WTC11 (cell line): ENCODE measurements around the gene QARS1. TPM values are rescaled to one million over a fixed set of nuclear protein-coding genes. Genes with fewer than 3 reads are reported as not detected.

ENCODE experiments used
- ATAC-seq: fragments of 200-7000 bp; cut with Tn5 transposase; 2 replicates; pipeline ENCODE4 v1.10.0; 2021; ENCODE audit warnings: mild to moderate bottlenecking, moderate library complexity
- CTCF ChIA-PET: fragments of 300-600 bp; sonication (Branson Sonifier 250); formaldehyde crosslinking; loops from one replicate; lab custom pipeline; 2021; ENCODE audit warnings: antibody characterized with exemption; lab: Charles Lee
- POLR2A ChIA-PET: fragments of 350-600 bp; sonication (Branson Sonifier 250); formaldehyde crosslinking; loops from one replicate; lab custom pipeline; 2021; ENCODE audit warnings: antibody characterized with exemption; lab: Charles Lee
- DNase-seq: peaks from one replicate; pipeline ENCODE4 v3.0.0; 2021; ENCODE audit warnings: low spot score
- H3K27ac Mint-ChIP-seq: 2 replicates; pipeline ENCODE4 v1.8.0; 2021; ENCODE audit warnings: mixed read lengths
- H3K27me3 Mint-ChIP-seq: 2 replicates; pipeline ENCODE4 v1.8.0; 2021; ENCODE audit warnings: low read depth, mild to moderate bottlenecking, moderate library complexity, mixed read lengths
- H3K36me3 Mint-ChIP-seq: 2 replicates; pipeline ENCODE4 v1.8.0; 2021; ENCODE audit warnings: mixed read lengths
- H3K4me1 Mint-ChIP-seq: 2 replicates; pipeline ENCODE4 v1.8.0; 2022; ENCODE audit warnings: mixed read lengths
- H3K4me3 Mint-ChIP-seq: 2 replicates; pipeline ENCODE4 v1.8.0; 2021; ENCODE audit warnings: mild to moderate bottlenecking, moderate library complexity, mixed read lengths
- H3K9me3 Mint-ChIP-seq: 2 replicates; pipeline ENCODE4 v1.8.0; 2021; ENCODE audit warnings: mixed read lengths
- CREB1 ChIP-seq: sonication (generic); formaldehyde crosslinking; IDR thresholded peaks from 2 replicates; pipeline ENCODE4 v1.8.0; 2023; ENCODE audit warnings: mild to moderate bottlenecking, missing genetic modification reagents
- CREM ChIP-seq: sonication (generic); formaldehyde crosslinking; IDR thresholded peaks from 2 replicates; pipeline ENCODE4 v1.8.1; 2022; ENCODE audit warnings: mild to moderate bottlenecking, missing genetic modification reagents, moderate library complexity
- ELF4 ChIP-seq: sonication (generic); formaldehyde crosslinking; IDR thresholded peaks from 2 replicates; pipeline ENCODE4 v1.8.1; 2022; ENCODE audit warnings: low read depth, mild to moderate bottlenecking, moderate library complexity, missing genetic modification reagents
- EMX1 ChIP-seq: fragments of 250-450 bp; sonication (Bioruptor Pico); IDR thresholded peaks from 2 replicates; pipeline ENCODE4 v1.8.0; 2021; ENCODE audit warnings: mild to moderate bottlenecking
- ESRRA ChIP-seq: sonication (generic); formaldehyde crosslinking; IDR thresholded peaks from 2 replicates; pipeline ENCODE4 v1.8.1; 2022; ENCODE audit warnings: mild to moderate bottlenecking, missing genetic modification reagents, borderline replicate concordance
- ETV6 ChIP-seq: sonication (generic); formaldehyde crosslinking; IDR thresholded peaks from 2 replicates; pipeline ENCODE4 v1.8.1; 2022; ENCODE audit warnings: mild to moderate bottlenecking, missing genetic modification reagents
- GABPB1 ChIP-seq: sonication (generic); formaldehyde crosslinking; IDR thresholded peaks from 2 replicates; pipeline ENCODE4 v1.8.1; 2023; ENCODE audit warnings: mild to moderate bottlenecking, missing genetic modification reagents
- GTF2I ChIP-seq: fragments of 250-450 bp; sonication (Bioruptor Pico); conservative IDR thresholded peaks from 2 replicates; pipeline ENCODE4 v1.4.0; 2021; ENCODE audit warnings: mild to moderate bottlenecking
- HMGA2 ChIP-seq: fragments of 250-450 bp; sonication (Bioruptor Pico); IDR thresholded peaks from 2 replicates; pipeline ENCODE4 v1.4.0; 2021; ENCODE audit warnings: mild to moderate bottlenecking, moderate library complexity
- IRF1 ChIP-seq: sonication (generic); formaldehyde crosslinking; IDR thresholded peaks from 2 replicates; pipeline ENCODE4 v1.8.0; 2023; ENCODE audit warnings: missing genetic modification reagents
- KAT7 ChIP-seq: sonication (generic); formaldehyde crosslinking; IDR thresholded peaks from 2 replicates; pipeline ENCODE4 v1.8.1; 2023; ENCODE audit warnings: missing genetic modification reagents, mild to moderate bottlenecking, borderline replicate concordance
- MXD4 ChIP-seq: fragments of 250-450 bp; sonication (Bioruptor Pico); IDR thresholded peaks from 2 replicates; pipeline ENCODE4 v1.8.0; 2021; ENCODE audit warnings: mild to moderate bottlenecking, moderate library complexity, borderline replicate concordance
- MYBL2 ChIP-seq: sonication (generic); formaldehyde crosslinking; IDR thresholded peaks from 2 replicates; pipeline ENCODE4 v1.8.1; 2023; ENCODE audit warnings: mild to moderate bottlenecking, moderate library complexity, missing genetic modification reagents
- NFYB ChIP-seq: sonication (generic); formaldehyde crosslinking; conservative IDR thresholded peaks from 2 replicates; pipeline ENCODE4 v1.8.0; 2022; ENCODE audit warnings: low read depth, missing genetic modification reagents
- RELA ChIP-seq: sonication (generic); formaldehyde crosslinking; IDR thresholded peaks from 2 replicates; pipeline ENCODE4 v1.8.1; 2022; ENCODE audit warnings: missing genetic modification reagents, mild to moderate bottlenecking, borderline replicate concordance
- SMAD4 ChIP-seq: sonication (generic); formaldehyde crosslinking; IDR thresholded peaks from 2 replicates; pipeline ENCODE4 v1.8.0; 2022; ENCODE audit warnings: mild to moderate bottlenecking, missing genetic modification reagents
- TCF7 ChIP-seq: sonication (generic); formaldehyde crosslinking; IDR thresholded peaks from 2 replicates; pipeline ENCODE4 v1.8.0; 2022; ENCODE audit warnings: mild to moderate bottlenecking, low read depth, missing genetic modification reagents, moderate library complexity
- TEAD1 ChIP-seq: sonication (generic); formaldehyde crosslinking; IDR thresholded peaks from 2 replicates; pipeline ENCODE4 v1.8.0; 2022; ENCODE audit warnings: mild to moderate bottlenecking, missing genetic modification reagents
- TEAD4 ChIP-seq: sonication (generic); formaldehyde crosslinking; IDR thresholded peaks from 2 replicates; pipeline ENCODE4 v1.8.0; 2022; ENCODE audit warnings: mild to moderate bottlenecking, missing genetic modification reagents
- TP53 ChIP-seq: sonication (generic); formaldehyde crosslinking; IDR thresholded peaks from 2 replicates; pipeline ENCODE4 v1.8.1; 2023; ENCODE audit warnings: mild to moderate bottlenecking, missing genetic modification reagents
- ZNF423 ChIP-seq: fragments of 250-450 bp; sonication (Bioruptor Pico); IDR thresholded peaks from 2 replicates; pipeline ENCODE4 v2.1.2; 2022; ENCODE audit warnings: mild to moderate bottlenecking, moderate library complexity
- total RNA-seq: library from RNA; stranded (reverse); gene quantifications from 3 replicates; pipeline ENCODE4 v1.2.3, GENCODE V29; 2021
- TF ChIP-seq, protein P1 (sequence below): sonication (generic); formaldehyde crosslinking; IDR thresholded peaks from 2 replicates; pipeline ENCODE4 v1.8.0; 2023; ENCODE audit warnings: mild to moderate bottlenecking, missing genetic modification reagents
- TF ChIP-seq, protein P2 (sequence below): sonication (generic); formaldehyde crosslinking; IDR thresholded peaks from 2 replicates; pipeline ENCODE4 v1.8.0; 2022; ENCODE audit warnings: mild to moderate bottlenecking, missing genetic modification reagents
- TF ChIP-seq, protein P3 (sequence below): sonication (generic); formaldehyde crosslinking; IDR thresholded peaks from 2 replicates; pipeline ENCODE4 v1.8.0; 2023; ENCODE audit warnings: missing genetic modification reagents, mild to moderate bottlenecking, borderline replicate concordance

QARS1 gene
- total RNA-seq, 1 experiment from 2014 or later: 471 TPM

- 0 out of 2 replicates have a peak, but pooled peaks have one; percentile 11 for TF ChIP-seq IRF1 (CRISPR knock-in tag)
- no peak for TF ChIP-seq SMAD4
- no peak for TF ChIP-seq ZNF423 (CRISPR knock-in tag)
- no peak for TF ChIP-seq MXD4 (CRISPR knock-in tag)
- TF ChIP-seq TP53 (CRISPR knock-in tag): no peak
- TF ChIP-seq GTF2I: no peak
- TF ChIP-seq NFYB (CRISPR knock-in tag): peak; percentile 94
- no peak for TF ChIP-seq ELF4 (CRISPR knock-in tag)
- peak; percentile 70; the same call in 1 of the 2 replicates for TF ChIP-seq TEAD1 (CRISPR knock-in tag)
- 0 out of 2 replicates have a peak, but pooled peaks have one; percentile 3 for TF ChIP-seq ETV6 (CRISPR knock-in tag)
- peak; percentile 79; the same call in 1 of the 2 replicates for TF ChIP-seq MYBL2 (CRISPR knock-in tag)
- 0 out of 2 replicates have a peak, but pooled peaks have one; percentile 14 for TF ChIP-seq CREM (CRISPR knock-in tag)
- peak; percentile 51; the same call in 1 of the 2 replicates for TF ChIP-seq TEAD4 (CRISPR knock-in tag)
- no peak; the same call in 1 of the 2 replicates for TF ChIP-seq TCF7
These were observed 10.4 kb downstream of the QARS1 start, which contains the start of gene QRICH1 (continued) for GRCh38 chr3:49093853-49094767.

GRCh38 chr3:49092938-49093852 lies 11.4 kb downstream of the QARS1 start:
- H3K4me1 Mint-ChIP-seq: peaks cover 8% of the 10 kb centered on the region
- POLR2A ChIA-PET: interaction anchor here (0.5 to 3.1 kb wide), 22 partner anchors 10 to 376 kb away, joined by 3 to 40 read pairs (median 6); partner anchors contain the start of genes DAG1, DALRD3, IMPDH2 and LAMB2
- H3K27me3 Mint-ChIP-seq: no peaks in the 10 kb centered on the region
- H3K27ac Mint-ChIP-seq: peak overlapping the region; percentile 94
- DNase-seq (peak; percentile 86), ATAC-seq (peak; percentile 8)
- H3K36me3 Mint-ChIP-seq: peaks cover 22% of the 10 kb centered on the region
- CTCF ChIA-PET: interaction anchor here (0.6 to 3.7 kb wide), 25 partner anchors 11 to 657 kb away, joined by 3 to 38 read pairs (median 5); partner anchors contain the start of genes AMT, IMPDH2, KLHDC8B and LAMB2
- peak overlapping the region; percentile 89 for H3K4me3 Mint-ChIP-seq
- H3K9me3 Mint-ChIP-seq: no peaks in the 10 kb centered on the region
- TF ChIP-seq CREB1 (CRISPR knock-in tag) (no peak), EMX1 (CRISPR knock-in tag) (peak; percentile 84; the same call in 1 of the 2 replicates), HMGA2 (CRISPR knock-in tag) (no peak), ESRRA (CRISPR knock-in tag) (0 out of 2 replicates have a peak, but pooled peaks have one; percentile 7), RELA (CRISPR knock-in tag) (peak; percentile 81; the same call in 1 of the 2 replicates), KAT7 (peak; percentile 74; the same call in 1 of the 2 replicates), GABPB1 (CRISPR knock-in tag) (peak; percentile 41; the same call in 1 of the 2 replicates)
- TF ChIP-seq, protein P1, sequence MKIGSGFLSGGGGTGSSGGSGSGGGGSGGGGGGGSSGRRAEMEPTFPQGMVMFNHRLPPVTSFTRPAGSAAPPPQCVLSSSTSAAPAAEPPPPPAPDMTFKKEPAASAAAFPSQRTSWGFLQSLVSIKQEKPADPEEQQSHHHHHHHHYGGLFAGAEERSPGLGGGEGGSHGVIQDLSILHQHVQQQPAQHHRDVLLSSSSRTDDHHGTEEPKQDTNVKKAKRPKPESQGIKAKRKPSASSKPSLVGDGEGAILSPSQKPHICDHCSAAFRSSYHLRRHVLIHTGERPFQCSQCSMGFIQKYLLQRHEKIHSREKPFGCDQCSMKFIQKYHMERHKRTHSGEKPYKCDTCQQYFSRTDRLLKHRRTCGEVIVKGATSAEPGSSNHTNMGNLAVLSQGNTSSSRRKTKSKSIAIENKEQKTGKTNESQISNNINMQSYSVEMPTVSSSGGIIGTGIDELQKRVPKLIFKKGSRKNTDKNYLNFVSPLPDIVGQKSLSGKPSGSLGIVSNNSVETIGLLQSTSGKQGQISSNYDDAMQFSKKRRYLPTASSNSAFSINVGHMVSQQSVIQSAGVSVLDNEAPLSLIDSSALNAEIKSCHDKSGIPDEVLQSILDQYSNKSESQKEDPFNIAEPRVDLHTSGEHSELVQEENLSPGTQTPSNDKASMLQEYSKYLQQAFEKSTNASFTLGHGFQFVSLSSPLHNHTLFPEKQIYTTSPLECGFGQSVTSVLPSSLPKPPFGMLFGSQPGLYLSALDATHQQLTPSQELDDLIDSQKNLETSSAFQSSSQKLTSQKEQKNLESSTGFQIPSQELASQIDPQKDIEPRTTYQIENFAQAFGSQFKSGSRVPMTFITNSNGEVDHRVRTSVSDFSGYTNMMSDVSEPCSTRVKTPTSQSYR (CRISPR knock-in tag): 0 out of 2 replicates have a peak, but pooled peaks have one; percentile 30
- TF ChIP-seq, protein P2, sequence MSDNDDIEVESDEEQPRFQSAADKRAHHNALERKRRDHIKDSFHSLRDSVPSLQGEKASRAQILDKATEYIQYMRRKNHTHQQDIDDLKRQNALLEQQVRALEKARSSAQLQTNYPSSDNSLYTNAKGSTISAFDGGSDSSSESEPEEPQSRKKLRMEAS (CRISPR knock-in tag): peak; percentile 28; the same call in 1 of the 2 replicates
- TF ChIP-seq, protein P3, sequence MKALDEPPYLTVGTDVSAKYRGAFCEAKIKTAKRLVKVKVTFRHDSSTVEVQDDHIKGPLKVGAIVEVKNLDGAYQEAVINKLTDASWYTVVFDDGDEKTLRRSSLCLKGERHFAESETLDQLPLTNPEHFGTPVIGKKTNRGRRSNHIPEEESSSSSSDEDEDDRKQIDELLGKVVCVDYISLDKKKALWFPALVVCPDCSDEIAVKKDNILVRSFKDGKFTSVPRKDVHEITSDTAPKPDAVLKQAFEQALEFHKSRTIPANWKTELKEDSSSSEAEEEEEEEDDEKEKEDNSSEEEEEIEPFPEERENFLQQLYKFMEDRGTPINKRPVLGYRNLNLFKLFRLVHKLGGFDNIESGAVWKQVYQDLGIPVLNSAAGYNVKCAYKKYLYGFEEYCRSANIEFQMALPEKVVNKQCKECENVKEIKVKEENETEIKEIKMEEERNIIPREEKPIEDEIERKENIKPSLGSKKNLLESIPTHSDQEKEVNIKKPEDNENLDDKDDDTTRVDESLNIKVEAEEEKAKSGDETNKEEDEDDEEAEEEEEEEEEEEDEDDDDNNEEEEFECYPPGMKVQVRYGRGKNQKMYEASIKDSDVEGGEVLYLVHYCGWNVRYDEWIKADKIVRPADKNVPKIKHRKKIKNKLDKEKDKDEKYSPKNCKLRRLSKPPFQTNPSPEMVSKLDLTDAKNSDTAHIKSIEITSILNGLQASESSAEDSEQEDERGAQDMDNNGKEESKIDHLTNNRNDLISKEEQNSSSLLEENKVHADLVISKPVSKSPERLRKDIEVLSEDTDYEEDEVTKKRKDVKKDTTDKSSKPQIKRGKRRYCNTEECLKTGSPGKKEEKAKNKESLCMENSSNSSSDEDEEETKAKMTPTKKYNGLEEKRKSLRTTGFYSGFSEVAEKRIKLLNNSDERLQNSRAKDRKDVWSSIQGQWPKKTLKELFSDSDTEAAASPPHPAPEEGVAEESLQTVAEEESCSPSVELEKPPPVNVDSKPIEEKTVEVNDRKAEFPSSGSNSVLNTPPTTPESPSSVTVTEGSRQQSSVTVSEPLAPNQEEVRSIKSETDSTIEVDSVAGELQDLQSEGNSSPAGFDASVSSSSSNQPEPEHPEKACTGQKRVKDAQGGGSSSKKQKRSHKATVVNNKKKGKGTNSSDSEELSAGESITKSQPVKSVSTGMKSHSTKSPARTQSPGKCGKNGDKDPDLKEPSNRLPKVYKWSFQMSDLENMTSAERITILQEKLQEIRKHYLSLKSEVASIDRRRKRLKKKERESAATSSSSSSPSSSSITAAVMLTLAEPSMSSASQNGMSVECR (CRISPR knock-in tag): peak; percentile 20; the same call in 1 of the 2 replicates
